GM18499 (cell line): ENCODE results near the gene CXCR6.

Experiments
- ATAC-seq: cut with Tn5 transposase; IDR thresholded peaks from one replicate; pipeline ENCODE4 v1.9.1; 2021; ENCODE audit warnings: moderate number of reproducible peaks; ENCODE audit not compliant: insufficient read depth, unreplicated experiment

CXCR6 gene

DNA sequence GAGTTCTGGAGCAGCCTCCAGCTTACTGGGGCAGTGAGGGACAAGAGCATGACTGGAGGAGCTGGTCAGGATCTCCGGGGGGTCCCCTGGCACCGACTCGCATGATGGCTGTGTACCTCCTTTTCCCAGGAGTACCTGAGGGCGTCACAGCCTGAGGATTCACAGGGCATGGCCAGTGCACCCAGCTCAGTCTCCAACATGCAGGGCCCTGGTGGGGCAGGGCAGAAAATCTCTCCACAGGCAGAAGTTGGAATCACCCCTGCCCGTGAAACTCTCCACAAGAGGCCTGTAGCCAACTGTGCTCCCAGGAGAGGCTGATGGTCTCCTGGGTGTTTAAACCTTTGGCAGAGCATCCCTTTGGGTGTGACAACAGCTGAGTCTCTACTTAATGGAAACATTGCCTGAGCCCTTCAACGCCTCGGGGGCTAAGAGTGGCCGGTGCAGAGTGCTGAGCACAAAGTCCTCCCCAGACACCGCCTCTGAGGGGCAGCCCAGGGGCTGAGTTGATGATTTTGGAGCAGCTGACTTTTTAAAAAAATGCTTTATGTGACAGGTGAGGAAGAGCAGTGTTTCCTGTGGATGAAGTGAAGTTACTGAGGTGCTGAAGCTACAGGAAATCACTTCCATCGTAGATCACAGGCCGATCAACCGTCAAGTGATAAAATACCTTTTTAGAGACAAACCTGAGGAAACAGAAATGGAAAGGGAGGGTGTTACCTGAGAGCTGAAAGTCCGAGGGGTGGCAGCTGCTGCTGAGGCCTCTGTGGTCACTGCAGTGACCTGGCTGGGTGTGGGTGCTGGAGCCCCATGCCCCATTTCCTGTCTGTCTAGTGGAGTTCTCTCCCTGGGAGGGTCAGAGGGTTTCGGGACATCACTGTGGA lies 21.9 kb upstream of the CXCR6 start:
- ATAC-seq = no peak

DNA sequence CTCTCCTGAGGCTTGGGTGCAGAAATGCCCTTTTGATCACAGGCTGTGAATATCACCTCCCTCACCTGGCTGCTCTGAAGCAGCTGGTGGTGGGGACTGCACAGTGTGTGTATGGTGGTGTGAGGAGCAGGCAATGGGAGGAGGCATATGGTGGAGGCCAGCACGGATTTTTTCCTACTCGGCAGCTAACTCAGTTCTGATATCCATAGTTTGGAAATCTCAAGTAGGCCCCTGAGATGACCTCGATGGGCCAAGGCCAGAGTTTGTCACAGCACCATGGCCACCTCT lies 21.3 kb upstream of the CXCR6 start:
- no peak for ATAC-seq

DNA sequence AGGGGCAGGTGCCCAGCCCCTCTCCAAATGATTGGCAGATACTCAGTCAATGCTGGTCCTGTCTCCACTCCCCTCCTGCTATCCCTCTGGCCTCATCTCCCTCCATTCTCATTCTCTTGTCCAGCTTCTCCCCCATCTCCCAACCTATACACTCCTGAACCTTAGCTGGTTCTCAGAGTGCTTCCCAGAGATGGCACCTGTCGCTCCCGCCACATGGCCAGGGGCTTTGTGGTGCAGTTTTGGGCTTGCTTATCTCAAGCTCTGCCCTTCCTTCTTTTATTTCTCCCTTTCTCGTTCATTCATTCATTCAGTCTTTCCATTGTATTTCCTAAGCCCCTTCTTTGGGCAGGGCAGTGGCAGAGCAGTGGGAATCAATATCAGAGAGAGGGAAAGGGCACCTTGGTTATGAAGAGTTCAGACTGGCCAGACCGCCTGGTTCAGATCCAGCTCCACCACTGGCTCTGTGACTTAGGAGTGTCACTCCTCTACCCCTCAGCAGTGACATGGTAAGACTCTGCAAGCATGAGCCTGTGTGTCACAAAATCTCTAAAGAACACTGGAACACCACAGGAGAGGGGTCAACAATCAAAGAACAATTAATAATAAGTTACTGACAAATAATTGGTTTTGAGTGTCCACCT lies 20.2 kb upstream of the CXCR6 start:
- no peak for ATAC-seq

- no peak for ATAC-seq
These were observed 19.5 kb upstream of the CXCR6 start for GRCh38 chr3:45923755-45924154.

GRCh38 chr3:45927881-45928280 lies 15.4 kb upstream of the CXCR6 start:
- ATAC-seq = no peak

DNA sequence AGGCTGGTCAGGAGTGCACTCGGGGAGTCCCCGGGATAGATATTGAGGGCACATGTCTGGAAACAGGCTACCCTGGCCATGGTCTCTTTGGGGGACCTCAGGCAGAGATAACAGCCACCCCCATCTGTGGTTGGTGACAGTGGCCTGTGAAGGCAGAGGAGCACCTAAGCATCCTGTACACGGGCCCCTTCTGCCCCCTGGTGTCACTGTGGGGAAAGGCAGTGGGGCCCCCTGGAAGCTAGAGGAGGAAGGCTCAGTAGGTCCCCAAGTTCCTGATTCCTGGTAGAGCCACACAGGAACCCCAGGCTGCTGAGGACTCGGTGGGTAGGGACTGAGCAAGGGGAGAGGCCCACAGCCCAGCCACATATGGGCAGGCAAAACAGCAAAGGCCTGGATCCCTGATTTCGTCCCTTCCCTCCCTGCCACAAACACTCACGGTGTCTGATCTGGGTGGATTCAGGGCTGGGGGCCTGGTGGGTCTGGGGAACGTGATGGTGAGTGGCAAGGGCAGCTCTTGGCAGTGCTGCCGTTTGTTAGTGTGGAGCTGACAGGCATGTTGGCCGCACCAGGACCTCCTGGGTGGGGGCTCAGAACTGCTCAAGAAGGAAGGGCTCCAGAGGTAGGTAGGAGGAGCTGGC lies 14.1 kb upstream of the CXCR6 start:
- no peak for ATAC-seq

DNA sequence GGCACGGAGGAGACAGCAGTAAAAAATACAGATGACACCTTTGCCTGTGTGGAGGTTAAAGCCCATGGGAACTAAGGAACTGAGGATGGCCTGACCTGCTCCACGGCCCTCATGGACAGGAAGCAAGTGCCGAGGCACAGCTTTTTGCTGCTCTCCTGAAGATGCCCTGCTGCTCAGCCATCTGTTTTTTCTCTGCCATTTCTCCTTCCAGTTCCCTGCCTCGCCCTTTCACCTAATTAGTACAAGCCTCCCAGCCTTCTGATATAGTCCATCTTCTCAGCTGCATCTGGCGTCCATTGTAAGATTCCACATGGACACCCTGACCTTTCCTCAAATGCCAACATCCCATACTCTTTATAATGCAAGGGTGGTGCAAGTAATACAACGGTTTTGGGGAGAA lies 11.8 kb upstream of the CXCR6 start:
- ATAC-seq = no peak

GRCh38 chr3:45932112-45932511 lies 11.2 kb upstream of the CXCR6 start:
- ATAC-seq = no peak

GRCh38 chr3:45933591-45933990 lies 9.7 kb upstream of the CXCR6 start:
- no peak for ATAC-seq

DNA sequence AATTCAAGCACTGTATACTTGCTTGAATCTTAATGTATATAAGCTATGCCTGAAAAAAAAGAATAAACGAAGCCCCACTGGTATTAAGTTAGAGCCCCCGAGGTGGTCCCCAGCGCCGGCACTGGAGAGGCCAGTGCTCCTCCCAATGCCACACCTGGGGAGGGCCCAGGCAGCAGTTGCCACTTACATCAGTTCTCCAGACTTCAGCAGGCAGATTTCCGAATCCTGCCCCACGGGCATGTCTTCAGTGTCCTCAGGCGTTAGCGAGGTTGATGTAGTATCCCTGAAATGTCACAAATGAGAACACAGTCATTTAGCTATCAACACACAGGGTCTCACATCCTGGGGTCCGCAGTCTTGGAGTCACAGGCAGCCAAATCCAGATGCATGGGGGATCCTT lies 7.0 kb upstream of the CXCR6 start:
- no peak for ATAC-seq

DNA sequence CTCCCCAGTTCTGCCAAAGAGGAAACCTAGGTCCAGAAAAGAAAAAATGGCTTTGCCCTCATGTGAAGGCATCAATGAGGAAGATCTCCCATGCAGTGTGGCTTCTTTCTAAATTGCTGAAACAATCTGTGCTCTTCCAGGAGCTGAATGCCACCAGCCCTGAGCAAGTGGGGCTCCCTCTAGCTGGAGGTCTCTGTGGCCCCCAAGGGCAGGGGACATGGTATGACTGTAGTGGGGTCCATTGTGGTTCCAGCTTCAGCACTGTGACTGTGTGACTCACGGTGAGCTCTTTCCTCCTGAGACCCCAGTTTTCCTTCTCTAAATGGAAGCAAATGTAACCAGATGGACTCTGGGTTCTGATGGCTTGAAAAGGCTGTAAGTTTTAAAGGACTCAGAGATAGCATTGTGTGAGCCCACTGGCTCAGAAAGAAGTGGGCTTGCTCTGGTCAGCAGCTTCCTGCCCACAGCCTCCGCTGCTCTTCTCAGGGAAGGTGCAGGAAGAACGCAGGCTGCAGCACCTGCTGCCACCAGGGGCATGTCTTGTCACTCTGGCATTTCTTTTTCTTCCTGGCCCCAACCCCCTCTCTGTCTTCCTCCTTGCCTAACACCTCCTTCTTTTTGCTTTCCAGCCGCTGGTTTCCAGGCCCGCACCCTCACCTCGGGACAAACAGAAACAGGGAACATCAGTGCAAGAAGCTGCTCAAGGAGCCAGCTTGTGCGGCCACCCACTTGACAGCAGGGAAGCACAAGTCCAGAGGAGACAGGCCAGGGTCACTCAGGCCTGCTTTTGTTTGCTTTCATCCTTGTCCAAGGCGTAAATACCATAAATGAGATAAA lies 5.8 kb upstream of the CXCR6 start:
- no peak for ATAC-seq

DNA sequence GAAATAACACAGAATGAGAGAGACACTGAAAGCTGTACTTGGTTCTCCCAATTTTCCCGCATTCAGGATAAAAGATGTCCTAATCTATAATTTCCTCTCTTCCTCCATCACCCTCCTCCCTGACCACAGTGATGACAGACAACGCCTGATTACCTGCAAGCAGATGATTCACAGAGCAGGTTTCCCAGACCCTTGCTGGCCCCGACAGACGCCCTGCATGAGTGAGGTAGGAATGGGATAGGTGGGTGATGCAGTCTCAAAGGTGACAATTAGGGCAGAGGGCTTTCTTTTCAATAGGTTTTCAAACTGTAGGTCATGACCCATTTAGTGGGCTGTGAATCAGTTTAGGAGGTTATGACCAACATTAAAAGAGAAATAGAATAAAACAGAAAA lies 5.2 kb upstream of the CXCR6 start:
- no peak for ATAC-seq

DNA sequence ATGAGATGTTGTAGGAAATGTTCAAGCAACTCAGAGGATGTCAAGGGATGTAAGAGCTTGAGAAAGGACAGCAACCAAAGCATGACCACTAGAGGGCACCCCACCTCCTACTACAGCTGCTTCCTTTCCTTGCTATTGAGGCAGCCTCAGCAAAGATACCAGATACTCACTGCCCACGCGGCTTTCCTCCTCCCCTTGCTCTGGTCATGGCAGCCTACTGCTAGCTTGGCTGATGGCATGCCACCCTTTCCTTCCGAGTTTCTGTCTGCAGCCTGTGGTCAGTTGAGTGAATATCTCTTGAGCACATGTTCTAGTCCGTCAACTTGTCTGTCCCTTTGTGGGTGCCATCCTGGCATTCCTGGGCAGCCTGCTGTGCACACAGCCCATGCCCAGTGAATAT lies 4.4 kb upstream of the CXCR6 start:
- no peak for ATAC-seq

DNA sequence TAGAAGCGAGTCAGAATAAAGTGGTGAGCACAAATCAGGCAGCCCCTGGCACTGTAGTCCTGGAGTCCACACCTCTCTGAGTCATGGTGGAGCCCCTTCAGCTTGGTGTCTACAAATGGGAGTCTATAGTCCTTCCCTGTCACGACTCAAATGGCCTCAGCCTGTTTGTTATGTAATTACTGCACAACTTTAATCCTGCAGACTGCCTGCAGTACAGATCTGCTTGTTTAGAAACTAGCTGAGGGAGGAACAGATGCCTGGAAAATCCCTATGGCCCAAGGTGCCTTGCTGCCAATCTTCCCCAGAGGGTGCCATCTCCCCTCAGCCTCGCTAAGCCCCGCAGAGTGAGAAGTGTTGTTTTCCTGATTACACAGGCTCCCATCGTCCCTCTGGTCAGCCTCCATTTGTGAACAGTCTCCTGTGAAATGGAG lies 3.9 kb upstream of the CXCR6 start:
- no peak for ATAC-seq

DNA sequence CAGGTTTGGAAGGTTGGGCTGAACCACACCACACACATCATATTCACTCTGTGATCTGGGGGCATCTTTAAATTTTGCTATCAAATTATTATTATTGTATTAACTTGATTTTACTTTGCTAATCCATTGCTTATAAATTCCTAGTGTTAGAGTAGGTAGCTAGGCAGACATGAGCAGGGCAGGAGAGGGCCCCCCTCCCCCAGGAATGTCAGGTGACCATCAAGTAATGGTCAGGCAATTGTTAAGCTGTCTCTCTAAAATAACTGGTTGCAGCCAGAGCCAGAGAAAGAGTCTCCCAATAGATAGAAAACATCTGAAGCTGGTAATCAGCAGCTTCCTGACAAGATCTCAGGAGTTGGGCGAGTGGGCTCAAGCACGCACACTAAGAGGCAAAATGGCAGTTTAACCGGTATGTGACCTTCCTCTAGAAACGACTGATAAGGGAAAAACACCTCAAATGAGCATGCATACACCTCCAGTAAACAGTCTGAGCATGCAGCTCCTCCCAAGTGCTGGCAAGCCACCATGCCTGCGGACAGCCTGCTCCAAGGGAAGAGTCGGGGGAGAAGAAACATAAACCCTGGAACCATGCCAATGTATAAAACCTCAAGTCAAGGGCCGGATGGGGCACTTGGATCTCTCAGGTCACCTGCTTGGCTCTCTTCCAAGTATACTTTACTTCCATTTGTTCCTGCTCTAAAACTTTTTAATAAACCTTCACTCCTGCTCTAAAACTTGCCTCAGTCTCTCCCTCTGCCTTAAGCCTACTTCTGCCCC lies 3.1 kb upstream of the CXCR6 start:
- ATAC-seq = no peak

DNA sequence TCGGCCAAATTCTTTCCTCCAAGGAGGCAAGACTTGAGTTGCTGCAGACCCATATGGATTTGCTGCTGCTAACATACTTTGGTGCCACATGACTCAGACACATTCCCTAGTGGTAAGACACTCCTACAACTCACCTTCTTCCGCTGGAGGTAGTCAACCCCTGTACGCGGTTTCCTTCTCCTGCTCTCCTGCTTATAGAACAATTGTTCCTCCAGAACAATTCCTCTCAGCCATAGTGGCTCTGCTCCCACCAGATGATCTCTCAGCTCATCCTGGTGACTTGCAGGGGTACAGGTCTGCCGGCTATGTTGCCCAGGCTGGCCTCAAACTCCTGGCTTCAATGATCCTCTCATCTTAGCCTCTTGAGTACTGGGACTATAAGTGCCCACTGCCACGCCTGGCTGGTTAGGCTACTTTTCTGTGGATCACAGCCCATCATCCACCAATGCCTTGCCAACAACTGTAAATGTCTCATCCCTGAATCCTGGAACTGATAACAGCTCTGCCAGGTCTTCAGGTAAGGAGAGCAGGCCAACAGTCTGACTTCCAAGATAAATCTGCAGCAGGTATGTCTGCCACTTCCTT lies 2.4 kb upstream of the CXCR6 start:
- no peak for ATAC-seq

DNA sequence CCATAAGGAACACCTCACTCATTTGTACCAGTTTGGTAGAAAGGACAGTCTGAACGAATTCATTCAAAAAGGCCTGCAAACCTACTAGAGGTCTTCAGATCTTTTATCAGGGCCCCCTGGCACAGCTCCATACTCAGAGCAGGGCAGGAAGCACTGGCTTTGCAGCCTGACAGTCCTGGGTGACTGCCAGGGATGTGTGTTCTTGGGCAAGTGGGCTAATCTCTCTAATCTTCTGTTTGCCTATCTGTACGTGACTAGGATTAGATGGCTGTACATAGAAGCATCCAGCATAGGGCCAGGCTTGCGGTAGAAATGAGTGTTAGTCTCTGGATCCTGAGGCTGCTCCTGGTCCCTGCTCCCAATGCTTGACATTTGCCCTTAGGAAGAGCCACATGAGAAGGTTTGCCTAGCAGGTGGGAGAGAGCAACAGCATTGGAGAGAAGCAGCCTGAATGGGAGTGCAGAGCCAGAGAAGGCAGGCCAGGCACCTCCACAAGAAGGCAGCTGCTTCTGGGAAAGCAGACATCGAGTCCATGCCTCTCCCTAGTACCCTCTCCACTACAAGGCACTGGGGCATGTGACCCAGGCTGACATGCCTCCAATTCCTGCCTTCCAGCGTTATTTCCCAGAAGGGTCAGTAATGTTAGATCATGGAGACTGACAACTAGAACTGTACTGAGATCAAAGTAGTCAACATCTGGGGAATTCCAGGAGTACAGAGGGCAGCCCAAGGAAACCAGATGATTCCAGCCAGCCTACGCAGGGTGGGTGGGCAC lies 1.0 kb upstream of the CXCR6 start:
- ATAC-seq = no peak

GRCh38 chr3:45944830-45945620 lies 1.8 kb downstream of the CXCR6 start:
- no peak for ATAC-seq
